Left kidney (tissue), 8 donors: Measurements from ENCODE around the gene KCNQ2. TPM values are rescaled to one million over a fixed set of nuclear protein-coding genes. Genes with fewer than 3 reads are reported as not detected.
"Not testable (repeated sequence)": the region's sequence is repeated elsewhere in the genome, so short reads cannot be mapped to it uniquely, and the experiment has no call there.

Experiments
- DNase-seq: peaks from one replicate; pipeline ENCODE4 v3.0.0-alpha.2; 2013
- long read RNA-seq, 8 donors: transcript quantifications; one replicate each; lab custom pipeline, GENCODE V29; 2026
- polyA plus RNA-seq: library from polyadenylated mRNA; unstranded; fragments of 120-200 nt; gene quantifications from one replicate; pipeline ENCODE4 v1.2.1, GENCODE V29; 2013; ENCODE audit not compliant: insufficient read length

Gene KCNQ2
- 5.5 TPM for polyA plus RNA-seq
- long read RNA-seq, donor 1, partial matches to known transcripts = 0 of 3 reads
- long read RNA-seq, donor 1, other reads (novel, unspliced or antisense) = 0 of 3 reads
- long read RNA-seq, donor 2, partial matches to known transcripts = 0 of 2 reads
- long read RNA-seq, donor 2, other reads (novel, unspliced or antisense) = 0 of 2 reads
- long read RNA-seq, donor 3, partial matches to known transcripts = 0 of 2 reads
- long read RNA-seq, donor 3, other reads (novel, unspliced or antisense) = 0 of 2 reads
- long read RNA-seq, donor 4, partial matches to known transcripts = 0 of 1 reads
- long read RNA-seq, donor 4, other reads (novel, unspliced or antisense) = 0 of 1 reads
- long read RNA-seq, donor 5, partial matches to known transcripts = 0 of 4 reads
- long read RNA-seq, donor 5, other reads (novel, unspliced or antisense) = 0 of 4 reads
- long read RNA-seq, donor 6, transcript KCNQ2-201 (8 exons, 1,426 nt) = major isoform, 5 of 6 reads
- long read RNA-seq, donor 6, partial matches to known transcripts = 0 of 6 reads
- long read RNA-seq, donor 6, other reads (novel, unspliced or antisense) = 0 of 6 reads
- long read RNA-seq, donor 7, partial matches to known transcripts = 0 of 3 reads
- long read RNA-seq, donor 7, other reads (novel, unspliced or antisense) = 0 of 3 reads
- long read RNA-seq, donor 8, partial matches to known transcripts = 512 of 532 reads
- long read RNA-seq, donor 8, other reads (novel, unspliced or antisense) = 18 of 532 reads

DNA sequence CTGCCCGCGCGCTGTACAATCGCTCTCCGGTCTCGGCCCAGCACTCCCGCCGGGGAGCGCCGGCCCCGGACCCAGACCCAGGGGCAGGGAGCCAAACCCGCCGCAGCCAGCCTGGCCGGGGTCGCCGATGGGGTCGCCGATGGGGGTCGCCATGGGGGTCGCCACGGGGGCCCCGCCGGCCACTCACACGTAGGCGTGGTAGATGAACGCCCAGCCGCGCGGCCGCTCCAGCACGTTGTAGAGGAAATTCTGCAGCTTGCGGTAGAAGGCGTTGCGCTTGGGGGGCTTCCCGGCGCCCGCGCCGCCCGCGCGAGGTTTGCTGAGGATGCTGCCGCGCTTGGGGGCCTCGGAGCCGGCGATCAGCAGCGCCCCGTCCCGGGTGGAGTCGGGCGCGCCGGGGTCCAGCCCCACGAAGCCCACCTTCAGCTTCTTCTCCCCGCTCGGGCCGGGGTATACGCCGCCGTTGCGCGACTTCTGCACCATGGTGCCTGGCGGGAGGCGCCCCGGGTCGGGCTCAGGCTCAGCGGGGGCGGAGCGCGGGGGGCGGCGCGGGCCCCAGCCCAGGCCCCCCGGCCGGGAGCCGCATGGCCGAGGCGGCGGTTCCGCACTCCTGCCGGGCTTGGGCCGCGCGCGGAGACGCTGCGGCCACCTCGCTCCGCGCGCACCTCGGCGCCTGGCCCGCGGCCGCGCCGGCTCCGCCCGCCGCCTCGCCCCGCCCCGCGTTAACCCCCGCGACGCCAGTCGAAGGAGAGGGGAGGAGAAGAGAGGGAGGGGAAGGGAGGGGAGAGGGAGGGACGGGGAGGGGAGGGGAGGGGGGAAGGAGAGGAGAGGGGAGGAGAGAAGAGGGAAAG, at the start of gene KCNQ2:
TSS of gene KCNQ2 (minus strand) at position 675 of the 851 bp plus-strand sequence. CDS start at position 483, 192 bp downstream.
- no peak for DNase-seq

DNA sequence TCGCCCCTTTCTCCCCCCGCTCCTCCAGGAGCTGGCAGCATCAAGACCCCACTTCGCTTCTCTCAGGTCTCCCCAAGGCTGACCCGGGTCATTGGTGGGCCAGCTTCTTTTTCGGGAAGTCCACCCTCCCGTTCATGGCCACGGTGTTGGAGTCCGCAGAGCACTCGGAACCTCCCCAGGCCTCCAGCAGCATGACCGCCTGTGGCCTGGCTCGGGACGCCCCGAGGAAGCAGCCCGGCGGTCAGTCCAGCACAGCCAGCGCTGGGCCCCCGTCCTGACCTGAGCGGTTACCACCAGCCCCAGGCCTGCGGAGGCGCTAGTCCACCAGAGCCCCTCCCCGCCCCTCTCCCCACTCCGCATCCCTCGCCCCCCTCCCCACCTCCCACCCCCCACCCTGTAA, 49.1 kb upstream of the KCNQ2 start:
- no peak for DNase-seq

DNA sequence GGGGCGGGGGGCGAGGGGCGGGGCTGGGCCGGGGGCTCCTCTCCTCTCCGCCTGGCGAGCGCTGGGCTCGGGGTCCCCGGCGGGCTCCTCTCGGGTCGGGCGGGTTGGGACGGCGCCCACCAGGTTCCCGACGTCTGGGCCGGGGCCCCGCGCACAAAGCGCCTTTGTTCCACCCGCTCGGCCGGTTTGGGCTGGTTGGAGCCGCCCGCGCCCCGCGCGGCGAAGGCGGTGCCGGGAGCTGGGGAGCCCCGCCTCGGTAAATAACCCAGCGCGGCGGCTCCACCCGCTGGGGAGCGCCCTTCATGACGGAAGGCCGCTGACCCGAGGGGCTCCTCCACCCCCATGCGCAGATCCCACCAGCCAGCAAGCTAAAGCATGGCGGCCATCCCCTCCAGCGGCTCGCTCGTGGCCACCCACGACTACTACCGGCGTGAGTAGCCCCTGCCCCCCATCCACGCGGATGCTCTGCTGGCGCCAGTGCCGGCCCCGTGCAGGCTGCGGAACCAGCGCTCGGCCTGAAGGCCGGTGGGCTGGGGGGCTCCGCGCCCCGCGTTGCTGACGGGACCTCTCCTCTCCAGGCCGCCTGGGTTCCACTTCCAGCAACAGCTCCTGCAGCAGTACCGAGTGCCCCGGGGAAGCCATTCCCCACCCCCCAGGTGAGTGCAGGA, 48.6 kb upstream of the KCNQ2 start:
- DNase-seq = peak; percentile 80

DNA sequence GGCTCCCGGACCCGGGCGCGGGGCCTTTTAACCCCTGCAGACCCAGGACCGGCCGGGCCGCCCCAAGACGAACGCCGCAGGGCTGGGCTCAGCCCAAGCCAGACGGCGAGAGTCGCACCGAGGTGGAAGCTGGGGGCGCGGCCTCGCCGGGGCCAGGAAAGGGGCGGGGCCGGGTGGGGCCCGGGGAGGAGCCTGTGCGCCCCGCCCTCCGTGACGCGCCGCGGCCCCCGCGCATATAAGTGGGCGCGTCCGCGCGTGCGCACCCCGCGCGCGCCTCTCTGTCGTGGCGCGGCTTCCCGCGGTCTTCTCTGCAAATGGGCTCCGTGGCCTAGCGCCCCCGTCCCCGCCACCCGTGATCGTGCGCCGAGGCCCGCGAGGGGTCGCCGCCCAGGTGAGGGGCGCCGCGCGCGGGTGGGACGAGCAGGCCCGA, 48.1 kb upstream of the KCNQ2 start, which contains the start of gene PPDPF:
TSS of gene PPDPF (plus strand) at position 262 of the 430 bp plus-strand sequence. CDS start 544 bp downstream, outside the sequence.
- peak; percentile 82 for DNase-seq

DNA sequence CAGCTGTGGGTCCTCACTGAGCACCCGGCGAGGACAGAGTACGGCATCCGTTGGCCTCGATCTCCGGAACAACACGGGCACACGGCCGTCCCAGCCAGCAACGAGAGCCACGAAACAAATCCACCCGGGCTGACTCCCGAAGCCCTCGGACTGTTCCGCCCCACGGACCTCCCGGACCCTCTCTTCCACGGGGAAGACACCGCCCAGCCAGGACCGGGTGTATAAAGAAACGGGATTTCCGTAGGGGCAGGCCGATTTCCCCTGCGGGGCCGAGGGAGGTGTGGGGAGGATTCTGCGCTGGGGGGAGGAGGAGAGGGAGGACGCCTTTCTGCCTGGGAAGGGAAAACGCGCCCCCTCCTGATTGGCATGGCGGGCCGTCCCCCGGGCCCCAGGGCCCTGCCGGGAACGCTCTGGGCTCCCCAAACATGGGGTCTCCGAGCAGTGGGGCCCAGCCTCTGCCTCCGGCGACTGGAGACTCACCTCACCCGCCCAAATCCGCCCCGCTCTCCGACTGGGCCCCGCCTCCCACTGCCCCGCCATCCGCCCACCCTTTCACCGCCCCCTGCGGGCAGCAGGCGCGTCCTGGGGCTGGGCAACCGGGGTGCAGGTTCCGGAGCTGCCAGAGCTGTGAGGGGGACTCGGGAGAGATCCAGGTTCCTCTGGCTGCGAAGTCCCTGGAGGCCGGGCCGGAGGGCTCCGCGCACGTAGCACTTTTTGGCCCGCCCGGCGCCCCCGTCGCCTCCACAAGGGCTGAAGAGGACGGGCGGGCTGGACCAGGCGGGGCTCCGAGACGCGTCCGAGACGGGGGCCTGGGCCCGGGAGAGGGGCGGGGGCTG, 47.4 kb upstream of the KCNQ2 start:
- DNase-seq = peak; percentile 68

DNA sequence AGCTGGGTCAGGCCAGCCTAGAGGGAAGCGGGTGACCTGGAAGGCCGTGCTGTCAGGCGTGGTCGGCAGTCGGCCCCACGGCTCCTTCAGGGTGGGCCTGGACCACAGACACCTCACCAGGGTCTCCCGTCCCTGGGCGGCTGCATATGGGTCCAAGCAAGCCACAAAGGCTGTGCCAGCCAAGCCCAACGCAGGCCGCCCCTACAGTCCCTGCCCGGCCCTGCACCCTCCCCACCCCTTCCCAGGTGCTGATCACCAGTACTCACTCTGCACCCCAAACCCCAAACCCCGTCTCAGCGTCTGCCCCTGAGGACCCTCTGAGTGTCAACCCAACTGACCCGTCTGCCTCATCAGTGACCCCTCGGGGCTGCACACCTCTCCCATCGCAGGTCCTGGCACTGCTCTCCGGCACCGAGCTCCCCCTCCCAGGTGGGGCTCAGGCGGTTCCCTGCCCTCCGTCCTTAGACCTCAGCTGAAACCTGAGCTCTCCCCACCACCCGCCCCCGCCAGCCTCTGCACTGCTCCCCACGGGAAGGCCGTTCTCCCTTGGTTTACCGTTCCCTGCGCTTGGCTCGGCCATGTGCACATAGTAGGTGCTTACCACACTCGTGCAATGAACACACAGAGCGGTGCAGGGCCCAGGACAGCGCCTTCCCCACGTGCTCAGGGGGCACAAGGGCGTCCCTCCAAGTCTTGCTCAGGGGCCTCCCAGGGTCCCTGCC, 46.7 kb upstream of the KCNQ2 start:
- DNase-seq = no peak

DNA sequence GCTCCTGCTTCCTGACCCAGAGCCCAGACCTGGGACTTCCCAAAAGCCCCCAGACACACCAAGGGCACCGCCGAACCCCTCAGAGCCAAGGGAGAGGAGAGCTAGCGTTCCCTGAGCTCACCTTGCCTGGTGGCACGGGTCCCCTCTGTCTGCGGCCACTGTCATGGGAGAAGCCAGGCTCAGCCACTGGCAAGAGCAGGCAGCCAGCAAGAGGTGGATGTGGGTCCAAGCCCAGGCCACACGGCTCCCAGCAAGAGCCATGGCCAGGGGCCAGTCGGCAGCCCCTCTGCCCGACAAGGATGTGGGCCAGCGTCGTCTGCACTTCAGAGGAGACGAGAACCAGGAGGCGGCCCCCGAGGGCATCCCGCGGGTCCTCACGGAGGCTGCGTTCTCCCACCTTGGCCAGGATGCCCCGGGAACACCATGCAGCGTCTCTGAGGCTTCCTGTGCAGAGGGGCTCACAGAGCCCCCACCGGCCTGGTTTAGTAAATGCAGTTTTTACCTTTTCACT, 46.0 kb upstream of the KCNQ2 start:
- DNase-seq = no peak

DNA sequence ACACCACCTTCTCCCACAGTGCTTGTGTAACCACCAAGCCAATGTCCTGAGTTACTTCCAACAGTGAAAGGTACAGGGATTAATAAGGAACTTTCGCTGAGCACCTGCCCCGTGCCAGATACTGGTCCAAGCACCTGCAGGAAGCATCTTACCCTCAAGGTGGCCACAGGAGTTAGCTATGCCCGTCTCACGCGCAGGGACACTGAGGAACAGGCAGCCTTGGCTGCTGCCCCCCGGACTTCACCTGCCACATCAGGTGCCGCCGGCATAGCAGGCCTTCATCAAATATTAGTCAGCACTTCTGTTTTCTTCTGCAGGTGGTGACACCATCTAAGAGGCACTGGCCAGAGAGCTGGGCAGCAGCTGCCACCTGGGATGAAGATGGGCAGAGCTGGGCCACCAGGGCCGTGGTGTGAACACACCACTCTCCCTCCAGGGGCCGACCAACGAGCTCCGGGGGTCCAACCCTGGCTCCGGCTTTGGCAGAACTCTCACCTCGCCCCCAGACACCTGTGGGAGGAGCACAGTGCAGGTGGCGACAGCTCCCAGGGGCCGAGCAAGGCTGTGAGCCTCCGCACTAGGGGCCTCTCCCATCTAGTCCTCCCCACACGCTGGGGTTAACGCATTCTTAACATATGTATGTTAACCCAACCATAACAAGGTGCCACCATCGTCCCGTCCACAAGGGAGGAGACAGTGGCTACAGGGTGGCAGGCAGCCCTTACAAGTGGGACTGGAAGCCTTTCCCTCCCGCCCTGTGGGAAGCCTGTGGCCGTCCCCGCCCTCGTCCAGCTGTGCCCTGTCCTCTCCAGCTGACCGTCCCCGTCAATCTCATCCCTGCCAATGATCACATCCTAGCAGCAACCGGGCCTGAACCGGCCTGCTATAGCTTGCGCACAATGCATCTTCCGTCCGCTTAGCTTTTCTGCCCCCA, 45.2 kb upstream of the KCNQ2 start:
- DNase-seq = no peak

DNA sequence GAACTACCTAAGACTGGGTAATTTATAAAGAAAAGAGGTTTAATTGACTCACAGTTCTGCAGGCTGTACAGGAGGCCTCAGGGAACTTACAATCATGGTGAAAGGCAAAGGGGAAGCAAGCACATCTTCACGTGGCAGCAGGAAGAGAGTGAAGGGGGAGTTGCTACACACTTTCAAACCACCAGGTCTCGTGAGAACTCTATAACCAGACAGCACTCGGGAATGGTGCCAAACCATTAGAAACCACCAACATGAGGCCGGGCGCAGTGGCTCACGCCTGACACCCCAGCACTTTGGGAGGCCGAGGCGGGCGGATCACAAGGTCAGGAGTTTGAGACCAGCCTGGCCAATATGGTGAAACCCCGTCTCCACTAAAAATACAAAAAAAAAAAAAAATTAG, 42.1 kb upstream of the KCNQ2 start:
- DNase-seq = not testable (repeated sequence)

DNA sequence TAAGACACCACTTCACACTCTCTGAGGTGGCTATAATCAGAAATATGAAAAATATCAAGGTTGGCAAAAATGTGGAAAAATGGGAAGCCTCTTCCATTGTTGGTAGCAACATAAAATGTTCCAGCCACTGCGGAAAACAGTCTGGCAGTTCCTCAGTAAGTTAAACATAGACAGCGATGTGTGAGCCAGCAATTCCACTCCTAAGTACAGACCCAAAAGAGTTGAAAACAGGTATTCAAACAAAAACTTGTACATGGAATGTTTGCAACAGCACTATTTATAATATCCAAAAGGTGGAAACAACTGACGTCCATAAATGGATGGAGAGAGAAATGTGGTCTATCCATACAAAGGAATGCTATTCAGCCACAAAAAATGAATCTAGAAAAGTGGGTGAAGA, 40.8 kb upstream of the KCNQ2 start:
- DNase-seq = no peak

DNA sequence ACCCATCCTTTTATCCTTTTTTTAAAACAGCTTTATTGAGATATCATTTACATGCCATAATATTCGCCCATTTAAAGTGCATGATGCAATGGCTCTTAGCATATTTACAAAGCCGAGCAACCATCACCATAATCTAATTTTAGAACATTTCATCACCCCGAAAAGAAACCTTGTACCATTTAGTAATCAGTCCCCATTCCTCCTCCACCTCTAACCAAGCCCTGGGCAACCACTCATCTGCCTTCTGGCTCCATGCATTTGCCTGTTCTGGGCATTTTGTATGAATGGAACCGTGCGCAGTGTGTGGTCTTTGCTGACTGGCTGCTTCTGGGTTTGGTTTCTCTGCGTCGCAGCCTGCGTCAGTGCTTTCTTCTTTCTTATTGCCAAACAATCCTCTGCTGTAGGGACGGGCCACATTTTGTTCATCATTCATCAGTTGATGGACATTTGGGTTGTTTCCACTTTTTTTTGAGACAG, 36.7 kb upstream of the KCNQ2 start:
- no peak for DNase-seq

DNA sequence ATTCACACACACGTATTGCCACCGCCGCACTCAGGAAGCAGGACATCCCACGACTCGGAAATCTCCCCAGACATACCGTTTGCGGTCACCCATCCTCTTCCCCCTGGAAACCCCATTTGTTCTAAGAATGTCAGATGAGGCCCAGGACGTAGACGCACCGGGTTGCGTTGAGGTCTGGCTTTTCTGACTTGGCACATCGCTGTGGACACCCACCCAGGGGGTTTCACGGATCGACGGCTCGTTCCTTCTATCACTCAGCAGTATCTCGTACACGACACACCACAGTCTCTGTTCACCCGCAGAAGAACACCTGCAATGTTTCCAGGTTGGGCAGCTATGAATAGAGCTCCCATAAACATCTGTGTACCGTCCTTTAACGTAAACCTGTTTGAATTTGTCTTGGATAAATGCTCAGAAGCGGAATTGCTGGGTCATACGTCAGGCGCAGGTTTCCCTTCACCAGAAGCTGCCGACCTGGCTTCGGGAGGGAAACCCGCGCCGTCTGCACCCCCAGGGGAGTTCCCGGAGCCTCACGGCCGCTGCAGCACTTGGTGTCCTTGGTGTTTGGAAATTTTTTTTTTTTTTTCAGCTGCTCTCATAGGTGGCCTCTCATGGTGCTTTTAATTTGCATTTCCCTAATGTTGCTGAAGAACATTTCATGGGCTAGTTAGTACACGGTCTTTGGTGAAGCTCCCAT, 35.8 kb upstream of the KCNQ2 start:
- DNase-seq = no peak

DNA sequence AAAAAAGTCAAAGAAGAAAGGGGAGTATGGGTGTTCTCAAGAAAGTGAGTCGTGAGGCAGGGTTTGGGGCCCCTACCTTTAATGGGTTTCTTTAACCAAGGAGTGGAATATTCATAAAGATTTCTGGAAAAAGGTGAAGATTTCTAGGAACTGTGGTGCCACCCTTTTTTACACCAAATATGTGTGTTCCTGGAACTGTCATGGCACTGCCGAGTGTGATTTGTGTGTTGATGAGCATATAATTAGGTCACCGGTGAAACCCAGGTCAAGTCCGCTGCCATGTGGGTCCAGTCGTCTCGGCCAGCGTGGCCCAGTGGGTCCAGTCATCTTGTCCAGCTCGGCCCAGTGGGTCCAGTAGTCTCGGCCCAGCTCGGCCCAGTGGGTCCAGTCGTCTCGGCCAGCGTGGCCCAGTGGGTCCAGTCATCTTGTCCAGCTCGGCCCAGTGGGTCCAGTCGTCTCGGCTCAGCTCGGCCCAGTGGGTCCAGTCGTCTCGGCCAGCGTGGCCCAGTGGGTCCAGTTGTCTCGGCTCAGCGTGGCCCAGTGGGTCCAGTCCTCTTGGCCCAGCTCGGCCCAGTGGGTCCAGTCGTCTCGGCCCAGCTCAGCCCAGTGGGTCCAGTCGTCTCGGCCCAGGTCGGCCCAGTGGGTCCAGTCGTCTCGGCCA, 34.8 kb upstream of the KCNQ2 start:
- no peak for DNase-seq

DNA sequence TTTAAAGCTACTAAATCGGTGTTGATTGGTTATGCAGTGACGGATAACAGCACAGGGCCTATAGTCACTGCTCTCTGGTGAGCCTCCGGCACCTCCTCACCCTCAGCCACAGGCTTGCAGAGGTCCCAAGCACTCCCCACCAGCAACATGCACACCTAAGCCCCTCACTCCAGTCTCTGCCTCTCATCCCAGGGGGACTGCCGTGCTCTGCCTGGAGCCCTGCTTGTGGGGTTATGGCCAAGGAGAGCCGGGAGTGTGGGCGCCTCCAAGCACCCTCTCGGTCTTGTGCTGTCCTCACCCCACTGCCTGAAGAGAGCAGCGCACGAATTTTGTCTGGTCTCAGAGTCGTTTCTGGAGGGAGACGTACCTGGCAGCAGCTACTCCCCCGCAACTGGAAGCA, 33.3 kb upstream of the KCNQ2 start:
- DNase-seq = no peak

DNA sequence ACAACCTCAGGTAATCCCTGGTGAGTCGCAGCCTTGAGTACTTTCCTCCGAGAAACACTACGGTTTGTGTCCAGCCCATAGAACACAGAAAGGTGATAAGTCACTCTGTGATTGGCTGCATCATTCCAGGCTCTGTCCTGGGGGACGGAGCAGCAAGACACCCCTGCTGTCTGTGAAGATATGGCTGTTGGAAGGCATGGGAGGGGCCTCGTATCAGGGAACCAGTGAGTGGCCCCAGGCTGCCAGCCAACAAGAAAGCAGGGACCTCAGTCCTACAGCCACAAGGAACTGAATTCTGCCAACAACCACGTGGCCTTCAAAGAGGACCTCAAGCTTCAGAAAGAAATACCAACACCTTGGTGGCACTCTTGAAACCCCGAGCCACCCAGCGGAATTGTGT, 32.8 kb upstream of the KCNQ2 start:
- DNase-seq = no peak

DNA sequence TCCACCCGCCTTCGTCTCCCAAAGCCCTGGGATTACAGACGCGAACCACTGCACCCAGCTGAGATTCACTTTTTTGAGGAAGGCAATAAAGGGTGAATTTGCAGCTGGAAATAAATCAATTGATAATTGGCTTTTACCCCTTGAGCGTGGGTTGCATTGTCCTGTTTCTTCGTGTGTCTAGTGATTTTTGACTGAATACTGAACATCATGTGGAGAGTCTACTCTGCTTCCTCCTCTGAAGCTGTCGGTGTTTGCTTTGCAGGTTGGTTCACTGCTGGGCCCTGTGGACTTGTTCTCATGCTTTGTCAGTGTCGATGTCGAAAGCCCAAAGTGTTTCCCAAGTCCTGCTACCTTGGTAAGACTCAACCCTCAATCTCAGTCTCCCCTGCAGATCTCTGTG, 32.2 kb upstream of the KCNQ2 start:
- no peak for DNase-seq

DNA sequence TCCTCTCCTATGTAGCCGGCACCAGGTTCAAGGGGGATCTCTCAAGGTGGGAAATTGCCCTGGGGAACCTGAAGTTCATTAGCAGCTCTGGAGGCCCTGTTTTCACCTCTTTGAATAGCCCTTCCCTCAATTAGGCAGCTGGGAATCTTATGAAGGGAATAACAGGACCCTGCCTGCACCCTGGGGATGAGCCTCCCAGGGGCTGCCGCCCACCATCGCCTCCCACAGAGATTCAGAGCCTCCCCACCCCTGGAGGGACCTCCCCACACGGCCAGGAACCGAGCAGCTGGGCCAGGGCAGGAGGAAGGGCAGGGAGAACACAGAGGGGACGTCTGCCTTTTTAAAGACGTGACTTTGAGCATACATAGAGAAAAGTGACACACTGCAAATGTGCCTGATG, 31.1 kb upstream of the KCNQ2 start:
- no peak for DNase-seq
